Measurements from ENCODE around the gene LAPTM5. TPM values are rescaled to one million over a fixed set of nuclear protein-coding genes. Genes with fewer than 3 reads are reported as not detected.

The LAPTM5 gene
- total RNA-seq, 1 experiment from 2014 or later = not detected

- no TSS peak for BruUV-seq (replicated peaks)
- Mint-ChIP-seq H3K27me3 (ENCODE audit: unreplicated experiment) (peaks cover 18% of the 10 kb centered on the region), H3K36me3 (ENCODE audit: insufficient read depth, unreplicated experiment) (peaks cover 9% of the 10 kb centered on the region), H3K27ac (ENCODE audit: unreplicated experiment) (no peak overlapping the region), H3K9me3 (ENCODE audit: low read depth, unreplicated experiment) (no peaks in the 10 kb centered on the region), H3K4me1 (ENCODE audit: low read depth, unreplicated experiment) (no peaks in the 10 kb centered on the region), H3K4me3 (ENCODE audit: low read depth, unreplicated experiment) (no peak overlapping the region)
- TF ChIP-seq, protein P1, sequence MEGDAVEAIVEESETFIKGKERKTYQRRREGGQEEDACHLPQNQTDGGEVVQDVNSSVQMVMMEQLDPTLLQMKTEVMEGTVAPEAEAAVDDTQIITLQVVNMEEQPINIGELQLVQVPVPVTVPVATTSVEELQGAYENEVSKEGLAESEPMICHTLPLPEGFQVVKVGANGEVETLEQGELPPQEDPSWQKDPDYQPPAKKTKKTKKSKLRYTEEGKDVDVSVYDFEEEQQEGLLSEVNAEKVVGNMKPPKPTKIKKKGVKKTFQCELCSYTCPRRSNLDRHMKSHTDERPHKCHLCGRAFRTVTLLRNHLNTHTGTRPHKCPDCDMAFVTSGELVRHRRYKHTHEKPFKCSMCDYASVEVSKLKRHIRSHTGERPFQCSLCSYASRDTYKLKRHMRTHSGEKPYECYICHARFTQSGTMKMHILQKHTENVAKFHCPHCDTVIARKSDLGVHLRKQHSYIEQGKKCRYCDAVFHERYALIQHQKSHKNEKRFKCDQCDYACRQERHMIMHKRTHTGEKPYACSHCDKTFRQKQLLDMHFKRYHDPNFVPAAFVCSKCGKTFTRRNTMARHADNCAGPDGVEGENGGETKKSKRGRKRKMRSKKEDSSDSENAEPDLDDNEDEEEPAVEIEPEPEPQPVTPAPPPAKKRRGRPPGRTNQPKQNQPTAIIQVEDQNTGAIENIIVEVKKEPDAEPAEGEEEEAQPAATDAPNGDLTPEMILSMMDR (IDR thresholded peaks at IDR 0.05; ENCODE audit: unreplicated experiment) = no peak
- intact Hi-C loops (cut with micrococcal nuclease; ENCODE audit: unreplicated experiment) = no loop called here
- DNase-seq = no peak
- CTCF ChIA-PET = no interaction called here
Measured at GRCh38 chr1:30731806-30732276, 25.7 kb downstream of the LAPTM5 start.

DNA sequence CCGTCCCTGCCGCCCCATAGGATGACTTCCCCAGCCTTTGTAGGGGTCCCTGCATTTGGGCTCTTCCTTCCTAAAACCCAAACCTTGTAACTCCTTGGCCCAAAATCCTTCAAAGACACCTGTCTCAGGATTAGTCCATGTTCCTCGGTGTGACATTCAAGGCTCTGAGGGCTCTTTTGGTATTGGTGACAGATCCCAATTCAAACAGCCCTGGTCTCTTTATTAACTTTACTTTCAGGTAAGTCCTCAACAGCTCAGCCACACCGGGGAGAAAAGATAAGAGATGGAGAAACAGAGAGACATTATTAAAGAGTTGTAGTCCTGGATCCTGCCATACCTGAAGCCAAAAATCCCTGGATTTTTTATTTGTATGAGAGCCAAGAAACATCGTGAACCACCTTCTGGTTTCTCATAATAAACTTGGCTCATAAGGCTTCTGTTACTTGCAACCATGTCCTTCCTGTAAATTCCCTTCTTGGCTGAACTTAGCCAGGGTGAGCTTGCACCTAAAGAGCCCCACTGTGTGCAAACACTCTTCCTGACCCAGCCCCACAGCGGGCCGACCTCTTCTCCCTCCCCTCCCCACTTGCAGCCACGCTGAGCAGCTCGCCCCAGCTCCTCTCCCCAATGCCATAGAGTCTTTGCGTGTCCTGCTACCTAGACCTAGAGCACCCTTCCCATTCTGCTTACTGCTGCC lies 26.3 kb downstream of the LAPTM5 start:
- intact Hi-C loops (cut with micrococcal nuclease; ENCODE audit: unreplicated experiment) = no loop called here
- BruUV-seq (replicated peaks) = no TSS peak
- H3K4me1 Mint-ChIP-seq (ENCODE audit: low read depth, unreplicated experiment) = no peaks in the 10 kb centered on the region
- no peak for DNase-seq
- no peak overlapping the region for H3K27ac Mint-ChIP-seq (ENCODE audit: unreplicated experiment)
- no peaks in the 10 kb centered on the region for H3K9me3 Mint-ChIP-seq (ENCODE audit: low read depth, unreplicated experiment)
- H3K27me3 Mint-ChIP-seq (ENCODE audit: unreplicated experiment) = peaks cover 18% of the 10 kb centered on the region
- CTCF ChIA-PET = interaction anchor here (0.6 kb wide), 1 partner anchor 38 kb away, joined by 3 read pairs; no protein-coding TSS in a partner anchor
- peaks cover 9% of the 10 kb centered on the region for H3K36me3 Mint-ChIP-seq (ENCODE audit: insufficient read depth, unreplicated experiment)
- H3K4me3 Mint-ChIP-seq (ENCODE audit: low read depth, unreplicated experiment) = no peak overlapping the region
- TF ChIP-seq, protein P1 (IDR thresholded peaks at IDR 0.05; ENCODE audit: unreplicated experiment) = no peak

GRCh38 chr1:30730346-30731108 lies 27.0 kb downstream of the LAPTM5 start:
- Mint-ChIP-seq H3K9me3 (ENCODE audit: low read depth, unreplicated experiment) (no peaks in the 10 kb centered on the region), H3K27me3 (ENCODE audit: unreplicated experiment) (peaks cover 18% of the 10 kb centered on the region), H3K4me3 (ENCODE audit: low read depth, unreplicated experiment) (no peak overlapping the region), H3K36me3 (ENCODE audit: insufficient read depth, unreplicated experiment) (peaks cover 9% of the 10 kb centered on the region), H3K27ac (ENCODE audit: unreplicated experiment) (no peak overlapping the region), H3K4me1 (ENCODE audit: low read depth, unreplicated experiment) (no peaks in the 10 kb centered on the region)
- BruUV-seq (replicated peaks) = no TSS peak
- TF ChIP-seq, protein P1 (IDR thresholded peaks at IDR 0.05; ENCODE audit: unreplicated experiment) = no peak
- CTCF ChIA-PET = interaction anchor here (0.6 to 1.8 kb wide), 3 partner anchors 11 to 52 kb away, joined by 3 to 6 read pairs (median 4); no protein-coding TSS in a partner anchor
- intact Hi-C loops (cut with micrococcal nuclease; ENCODE audit: unreplicated experiment) = no loop called here
- DNase-seq = no peak

- CTCF ChIA-PET = interaction anchor here (1.4 to 1.8 kb wide), 2 partner anchors 11 to 53 kb away, joined by 4 to 6 read pairs; no protein-coding TSS in a partner anchor
- Mint-ChIP-seq H3K9me3 (ENCODE audit: low read depth, unreplicated experiment) (no peaks in the 10 kb centered on the region), H3K27me3 (ENCODE audit: unreplicated experiment) (peaks cover 18% of the 10 kb centered on the region), H3K4me3 (ENCODE audit: low read depth, unreplicated experiment) (no peak overlapping the region), H3K36me3 (ENCODE audit: insufficient read depth, unreplicated experiment) (peaks cover 9% of the 10 kb centered on the region), H3K4me1 (ENCODE audit: low read depth, unreplicated experiment) (no peaks in the 10 kb centered on the region), H3K27ac (ENCODE audit: unreplicated experiment) (no peak overlapping the region)
- no peak for DNase-seq
- intact Hi-C loops (cut with micrococcal nuclease; ENCODE audit: unreplicated experiment) = no loop called here
- TF ChIP-seq, protein P1 (IDR thresholded peaks at IDR 0.05; ENCODE audit: unreplicated experiment) = no peak
- no TSS peak for BruUV-seq (replicated peaks)
Measured at GRCh38 chr1:30729901-30730300, 27.7 kb downstream of the LAPTM5 start.
